Endothelial cell of umbilical vein (primary cell): ENCODE results near the gene EARS2. TPM values are rescaled to one million over a fixed set of nuclear protein-coding genes. Genes with fewer than 3 reads are reported as not detected.

Experiments used
- BruUV-seq: library from RNA; stranded (reverse); fragments of 400-500 nt; replicated peaks from 2 replicates; lab custom pipeline; 2021; lab: Mats Ljungman, UMichigan
- CTCF ChIA-PET: fragments of 300-600, 350-600 bp; sonication (Branson Sonifier 250); formaldehyde crosslinking; loops from one replicate; lab custom pipeline; 2021; ENCODE audit warnings: antibody characterized with exemption, inconsistent platforms; lab: Charles Lee
- POLR2A ChIA-PET: fragments of 300-600, 350-600 bp; sonication (Branson Sonifier 250); formaldehyde crosslinking; loops from one replicate; lab custom pipeline; 2021; ENCODE audit warnings: antibody characterized with exemption, inconsistent platforms; lab: Charles Lee
- DNase-seq: peaks from one replicate; pipeline ENCODE4 v3.0.0-alpha.2; 2011; ENCODE audit warnings: low read depth, low spot score
- FAIRE-seq: peaks from 2 replicates; lab custom pipeline; 2011; peaks lifted over from hg19 to GRCh38; lab: Jason Lieb, UNC
- H2AFZ ChIP-seq: 2 replicates; pipeline ENCODE4 v1.6.0; 2012; ENCODE audit warnings: low read depth, low read length, control low read depth, inconsistent platforms
- H3K27ac ChIP-seq: 2 replicates; pipeline ENCODE4 v1.5.1; 2011; ENCODE audit warnings: low read depth, mild to moderate bottlenecking, control low read depth, low read length, moderate library complexity; ENCODE audit not compliant: insufficient read depth
- H3K27me3 ChIP-seq, 2 experiments: 2 replicates each; pipeline versions ENCODE4 v1.6.0 to v1.6.1; 2011; ENCODE audit warnings: low read length in 2 of 2, mixed read lengths in 1 of 2; ENCODE audit not compliant: control insufficient read depth in 2 of 2, insufficient read depth in 2 of 2
- H3K36me3 ChIP-seq, 2 experiments: 2 replicates in 1 of 2; 3 replicates in 1 of 2; pipeline ENCODE4 v1.5.1; 2011; ENCODE audit warnings: low read length in 2 of 2, mild to moderate bottlenecking in 1 of 2, moderate library complexity in 1 of 2; ENCODE audit not compliant: control insufficient read depth in 2 of 2, insufficient read depth in 2 of 2; ENCODE audit errors: extremely low read depth in 1 of 2
- H3K4me1 ChIP-seq: 3 replicates; pipeline ENCODE4 v1.5.1; 2011; ENCODE audit warnings: mild to moderate bottlenecking, low read length; ENCODE audit not compliant: control insufficient read depth, insufficient read depth; ENCODE audit errors: extremely low read depth
- H3K4me2 ChIP-seq: 2 replicates; pipeline ENCODE4 v1.6.1; 2011; ENCODE audit warnings: low read length, control low read depth, mixed read lengths; ENCODE audit not compliant: insufficient read depth
- H3K4me3 ChIP-seq, 3 experiments: fragments of 200-600 bp in 1 of 3; sonication (generic), shearing (Covaris generic) in 1 of 3; replicated peaks in 1 of 3; 2 replicates each; pipeline ENCODE4 v1.5.1; 2011 to 2016; ENCODE audit warnings: control low read depth in 3 of 3, low read length in 3 of 3, mild to moderate bottlenecking in 2 of 3, inconsistent platforms in 1 of 3, low read depth in 1 of 3, moderate library complexity in 1 of 3; ENCODE audit not compliant: insufficient read depth in 1 of 3
- H3K79me2 ChIP-seq: 2 replicates; pipeline ENCODE4 v1.6.0; 2012; ENCODE audit warnings: low read length, inconsistent platforms; ENCODE audit not compliant: control insufficient read depth, insufficient read depth
- H3K9ac ChIP-seq: replicated peaks from 2 replicates; pipeline ENCODE3; 2011; ENCODE audit warnings: low read length, control low read depth; ENCODE audit not compliant: insufficient read depth; ENCODE audit errors: extremely low read depth
- H3K9me1 ChIP-seq: replicated peaks from 3 replicates; pipeline ENCODE4 v1.6.0; 2011; ENCODE audit warnings: mild to moderate bottlenecking, low read length; ENCODE audit not compliant: control insufficient read depth, insufficient read depth; ENCODE audit errors: extremely low read depth
- H3K9me3 ChIP-seq: replicated peaks from 2 replicates; pipeline ENCODE4 v1.5.1; 2012; ENCODE audit warnings: low read length, inconsistent platforms; ENCODE audit not compliant: control insufficient read depth, insufficient read depth
- H4K20me1 ChIP-seq: replicated peaks from 2 replicates; pipeline ENCODE3; 2011; ENCODE audit warnings: mild to moderate bottlenecking, low read length; ENCODE audit not compliant: control insufficient read depth, insufficient read depth; ENCODE audit errors: extremely low read depth
- FOS ChIP-seq: IDR thresholded peaks from 2 replicates; pipeline ENCODE4 v1.6.1; 2011; ENCODE audit warnings: mild to moderate bottlenecking, low read length, moderate library complexity, borderline replicate concordance; ENCODE audit not compliant: insufficient read depth
- JUN ChIP-seq: IDR thresholded peaks from 2 replicates; pipeline ENCODE4 v1.6.1; 2011; ENCODE audit warnings: borderline replicate concordance, low read depth; ENCODE audit not compliant: insufficient read length, insufficient read depth
- MYC ChIP-seq: IDR thresholded peaks from one replicate; pipeline ENCODE4 v1.6.1; 2011; ENCODE audit warnings: mild to moderate bottlenecking, low read depth, low read length
- dilution Hi-C: fragments of 300-500 bp; cut with MboI; formaldehyde crosslinking; loops from one replicate; pipeline ENCODE4 v1.15.0; 2019; ENCODE audit warnings: low sequenced_read_pairs; ENCODE audit not compliant: extremely low pct_ligation_motif_present
- intact Hi-C: fragments of 100-400 bp; cut with micrococcal nuclease; formaldehyde crosslinking; loops from one replicate; pipeline ENCODE4 v1.10.0; 2022
- polyA plus RNA-seq, 4 experiments: library from polyadenylated mRNA; depleted of rRNA in 3 of 4; stranded (reverse) in 3 of 4; unstranded in 1 of 4; fragments of >200 nt; gene quantifications; 2 replicates each; pipeline versions ENCODE4 v1.2.1 to v1.2.3, GENCODE V29; 2011 to 2012; ENCODE audit warnings: missing spikeins in 1 of 4
- total RNA-seq: library from RNA; stranded (reverse); gene quantifications from 2 replicates; pipeline ENCODE4 v1.2.3, GENCODE V29; 2021
- TF ChIP-seq, protein P1 (sequence below): IDR thresholded peaks from 2 replicates; pipeline ENCODE4 v1.6.1; 2011; ENCODE audit not compliant: insufficient read depth, insufficient read length
- TF ChIP-seq, protein P2 (sequence below), 2 donors: IDR thresholded peaks; 1 replicate in 1 of 2; 2 replicates in 1 of 2; pipeline ENCODE4 v1.5.1; 2011; ENCODE audit warnings: low read length in 2 of 2, mild to moderate bottlenecking in 2 of 2, moderate library complexity in 2 of 2, control low read depth in 1 of 2, inconsistent platforms in 1 of 2, low read depth in 1 of 2; ENCODE audit not compliant: insufficient read depth in 1 of 2; ENCODE audit errors: extremely low read depth in 1 of 2

The EARS2 gene
- total and polyA plus RNA-seq, 2 donors (not counting 3 experiments of a cell fraction or from before 2014, with no cell fraction given): 14.7 to 21.6 TPM

DNA sequence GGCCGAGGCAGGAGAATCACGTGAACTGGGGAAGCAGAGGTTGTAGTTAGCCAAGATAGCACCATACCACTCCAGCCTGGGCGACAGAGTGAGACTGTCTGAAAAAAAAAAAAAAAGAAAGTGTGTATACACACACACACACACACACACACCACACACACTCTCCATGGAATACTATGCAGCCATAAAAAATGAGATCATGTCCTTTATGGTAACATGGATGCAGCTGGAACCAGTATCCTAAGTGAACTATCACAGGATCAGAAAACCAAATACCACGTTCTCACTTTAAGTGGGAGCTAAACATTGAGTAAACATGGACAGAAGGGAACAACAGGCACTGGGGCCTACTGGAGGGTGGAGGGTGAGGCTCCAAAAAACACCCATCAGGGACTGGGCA is 22.2 kb upstream of the EARS2 start:
- H3K9me3 ChIP-seq: no peaks in the 10 kb centered on the region
- CTCF ChIA-PET: no interaction called here
- peaks cover 2% of the 10 kb centered on the region for H3K4me1 ChIP-seq
- H3K9ac ChIP-seq: no peak overlapping the region
- H3K36me3 ChIP-seq: peaks cover 4 to 17% of the 10 kb centered on the region in 2 experiments
- H3K27me3 ChIP-seq: no peaks in the 10 kb centered on the region
- H3K4me3 ChIP-seq: no peak overlapping the region
- TF ChIP-seq JUN (no peak), FOS (no peak)
- TF ChIP-seq, protein P1, sequence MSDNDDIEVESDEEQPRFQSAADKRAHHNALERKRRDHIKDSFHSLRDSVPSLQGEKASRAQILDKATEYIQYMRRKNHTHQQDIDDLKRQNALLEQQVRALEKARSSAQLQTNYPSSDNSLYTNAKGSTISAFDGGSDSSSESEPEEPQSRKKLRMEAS: no peak
- dilution Hi-C loops (no loop called here), intact Hi-C loops (no loop called here)
- DNase-seq: no peak
- H4K20me1 ChIP-seq: no peaks in the 10 kb centered on the region
- no peak overlapping the region for H3K4me2 ChIP-seq
- H2AFZ ChIP-seq: no peak overlapping the region
- no peak overlapping the region for H3K27ac ChIP-seq
- POLR2A ChIA-PET: no interaction called here
- FAIRE-seq: no peak
- no TSS peak for BruUV-seq
- no peaks in the 10 kb centered on the region for H3K79me2 ChIP-seq
- H3K9me1 ChIP-seq: no peaks in the 10 kb centered on the region

DNA sequence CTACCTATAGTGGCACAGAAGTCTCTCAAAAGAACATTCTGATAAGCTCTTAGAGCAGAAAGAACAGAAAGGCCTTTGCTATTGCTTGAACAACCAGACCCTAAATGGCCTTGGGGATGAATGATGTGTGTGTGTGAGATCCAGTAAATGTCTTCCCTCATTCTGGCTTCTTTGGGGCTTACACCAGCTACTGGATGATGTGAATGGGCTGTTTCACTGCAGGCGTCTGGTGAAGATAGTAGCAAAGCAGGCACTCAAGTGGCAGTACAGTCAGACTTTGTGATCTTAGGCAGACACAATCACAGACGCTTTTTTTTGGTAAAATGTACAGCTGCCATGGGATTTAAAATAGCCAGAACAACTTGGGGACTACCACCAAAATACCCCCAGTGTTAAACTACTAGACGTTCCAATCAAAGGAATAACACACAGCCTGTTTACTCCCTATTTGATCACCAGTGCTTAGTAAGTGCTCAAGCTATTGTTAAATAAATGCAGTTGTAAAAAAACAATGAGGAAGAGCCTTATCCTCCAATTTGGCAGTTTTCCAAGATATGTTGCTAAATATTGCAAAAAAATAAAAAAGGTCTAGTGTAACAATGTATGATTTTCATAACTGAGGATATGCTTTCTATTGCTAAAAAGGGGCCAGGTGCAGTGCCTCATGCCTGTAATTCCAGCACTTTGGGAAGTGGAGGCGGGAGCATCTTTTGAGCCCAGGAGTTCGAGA is 21.1 kb upstream of the EARS2 start:
- FAIRE-seq (peak; percentile 40), DNase-seq (peak; percentile 71)
- H3K36me3 ChIP-seq: peaks cover 2 to 16% of the 10 kb centered on the region in 2 experiments
- H3K9me1 ChIP-seq: no peaks in the 10 kb centered on the region
- CTCF ChIA-PET: interaction anchor here (1.1 to 1.2 kb wide), 3 partner anchors 10 to 21 kb away, joined by 3 to 4 read pairs (median 3); partner anchors contain the start of genes NDUFAB1 and UBFD1
- peaks cover 2% of the 10 kb centered on the region for H3K4me1 ChIP-seq
- no peaks in the 10 kb centered on the region for H3K27me3 ChIP-seq
- no peak overlapping the region for H2AFZ ChIP-seq
- H3K79me2 ChIP-seq: no peaks in the 10 kb centered on the region
- intact Hi-C loops (no loop called here), dilution Hi-C loops (no loop called here)
- H3K27ac ChIP-seq: no peak overlapping the region
- no TSS peak for BruUV-seq
- no peak overlapping the region for H3K9ac ChIP-seq
- TF ChIP-seq, protein P2, sequence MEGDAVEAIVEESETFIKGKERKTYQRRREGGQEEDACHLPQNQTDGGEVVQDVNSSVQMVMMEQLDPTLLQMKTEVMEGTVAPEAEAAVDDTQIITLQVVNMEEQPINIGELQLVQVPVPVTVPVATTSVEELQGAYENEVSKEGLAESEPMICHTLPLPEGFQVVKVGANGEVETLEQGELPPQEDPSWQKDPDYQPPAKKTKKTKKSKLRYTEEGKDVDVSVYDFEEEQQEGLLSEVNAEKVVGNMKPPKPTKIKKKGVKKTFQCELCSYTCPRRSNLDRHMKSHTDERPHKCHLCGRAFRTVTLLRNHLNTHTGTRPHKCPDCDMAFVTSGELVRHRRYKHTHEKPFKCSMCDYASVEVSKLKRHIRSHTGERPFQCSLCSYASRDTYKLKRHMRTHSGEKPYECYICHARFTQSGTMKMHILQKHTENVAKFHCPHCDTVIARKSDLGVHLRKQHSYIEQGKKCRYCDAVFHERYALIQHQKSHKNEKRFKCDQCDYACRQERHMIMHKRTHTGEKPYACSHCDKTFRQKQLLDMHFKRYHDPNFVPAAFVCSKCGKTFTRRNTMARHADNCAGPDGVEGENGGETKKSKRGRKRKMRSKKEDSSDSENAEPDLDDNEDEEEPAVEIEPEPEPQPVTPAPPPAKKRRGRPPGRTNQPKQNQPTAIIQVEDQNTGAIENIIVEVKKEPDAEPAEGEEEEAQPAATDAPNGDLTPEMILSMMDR (IDR thresholded peaks at IDR 0.05; ENCODE audit: extremely low read depth in 1 of 2, insufficient read depth in 1 of 2, low read depth in 1 of 2, low read length in 2 of 2): no peak
- TF ChIP-seq MYC: no peak
- H4K20me1 ChIP-seq: no peaks in the 10 kb centered on the region
- no peak overlapping the region for H3K4me2 ChIP-seq
- H3K4me3 ChIP-seq: no peak overlapping the region
- no peaks in the 10 kb centered on the region for H3K9me3 ChIP-seq
- POLR2A ChIA-PET: no interaction called here
